Neural cell (in vitro differentiated cells): ENCODE measurements around the gene SPNS1.

Source experiments
- CTCF ChIP-seq: fragments of 450-650 bp; IDR thresholded peaks from 2 replicates; pipeline ENCODE4 v1.5.1; 2014; ENCODE audit warnings: antibody characterized with exemption, mild to moderate bottlenecking, moderate library complexity; ENCODE audit not compliant: poor library complexity, severe bottlenecking
- EP300 ChIP-seq: fragments of 450-650 bp; conservative IDR thresholded peaks from 2 replicates; pipeline ENCODE4 v1.6.1; 2014; ENCODE audit warnings: antibody characterized with exemption, mild to moderate bottlenecking, moderate library complexity; ENCODE audit not compliant: poor library complexity, severe bottlenecking
- EZH2 ChIP-seq: fragments of 200-600, 300-800 bp; shearing (Covaris generic), sonication (generic); IDR thresholded peaks from 2 replicates; pipeline ENCODE4 v1.6.1; 2014; ENCODE audit warnings: antibody characterized with exemption, low read length, borderline replicate concordance, mild to moderate bottlenecking; ENCODE audit not compliant: insufficient read depth, poor library complexity, severe bottlenecking
- POLR2AphosphoS5 ChIP-seq: IDR thresholded peaks from 2 replicates; pipeline ENCODE4 v1.6.1; 2012
- REST ChIP-seq: IDR thresholded peaks from 2 replicates; pipeline ENCODE4 v1.6.1; 2012; ENCODE audit warnings: borderline replicate concordance
- TAF1 ChIP-seq: IDR thresholded peaks from 2 replicates; pipeline ENCODE4 v1.6.1; 2012; ENCODE audit warnings: low read depth

GRCh38 chr16:28989363-28989762 is 14.8 kb downstream of the SPNS1 start:
- TF ChIP-seq EP300 (no peak), CTCF (no peak), TAF1 (no peak), REST (no peak), EZH2 (no peak), POLR2AphosphoS5 (no peak)
